Neural progenitor cell (in vitro differentiated cells): ENCODE data around the gene DOCK4.

Experiments used
- EZH2 ChIP-seq: fragments of 200-600 bp; sonication (generic); IDR thresholded peaks from 2 replicates; pipeline ENCODE4 v1.6.1; 2017; ENCODE audit warnings: antibody characterized with exemption, mild to moderate bottlenecking, moderate library complexity
- EZH2phosphoT487 ChIP-seq: fragments of 200-600 bp; sonication (generic); IDR thresholded peaks from 2 replicates; pipeline ENCODE4 v1.6.1; 2017; ENCODE audit warnings: antibody characterized with exemption
- TF ChIP-seq, protein P1 (sequence below): fragments of 200-600 bp; sonication (generic); IDR thresholded peaks from 2 replicates; pipeline ENCODE4 v1.5.1; 2017; ENCODE audit warnings: antibody characterized with exemption, mild to moderate bottlenecking

DNA sequence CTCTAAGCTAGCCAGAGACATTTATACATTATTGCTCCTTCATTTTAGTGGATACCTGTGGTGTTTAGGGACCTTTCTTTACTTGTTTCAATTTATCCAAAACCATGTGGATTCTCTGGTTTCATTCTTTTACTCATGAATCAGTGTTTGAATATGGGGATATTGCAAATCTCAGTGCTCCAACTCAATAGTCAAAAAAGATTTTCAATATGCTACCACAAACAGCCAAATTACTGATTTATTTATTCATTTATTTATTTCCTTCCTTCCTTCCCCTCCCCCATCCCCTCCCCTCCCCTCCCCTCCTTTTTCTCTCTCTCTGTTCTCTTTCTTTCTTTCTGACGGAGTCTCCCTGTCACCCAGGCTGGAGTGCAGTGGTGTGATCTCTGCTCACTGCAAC is 390.8 kb downstream of the DOCK4 start:
- TF ChIP-seq, protein P1, sequence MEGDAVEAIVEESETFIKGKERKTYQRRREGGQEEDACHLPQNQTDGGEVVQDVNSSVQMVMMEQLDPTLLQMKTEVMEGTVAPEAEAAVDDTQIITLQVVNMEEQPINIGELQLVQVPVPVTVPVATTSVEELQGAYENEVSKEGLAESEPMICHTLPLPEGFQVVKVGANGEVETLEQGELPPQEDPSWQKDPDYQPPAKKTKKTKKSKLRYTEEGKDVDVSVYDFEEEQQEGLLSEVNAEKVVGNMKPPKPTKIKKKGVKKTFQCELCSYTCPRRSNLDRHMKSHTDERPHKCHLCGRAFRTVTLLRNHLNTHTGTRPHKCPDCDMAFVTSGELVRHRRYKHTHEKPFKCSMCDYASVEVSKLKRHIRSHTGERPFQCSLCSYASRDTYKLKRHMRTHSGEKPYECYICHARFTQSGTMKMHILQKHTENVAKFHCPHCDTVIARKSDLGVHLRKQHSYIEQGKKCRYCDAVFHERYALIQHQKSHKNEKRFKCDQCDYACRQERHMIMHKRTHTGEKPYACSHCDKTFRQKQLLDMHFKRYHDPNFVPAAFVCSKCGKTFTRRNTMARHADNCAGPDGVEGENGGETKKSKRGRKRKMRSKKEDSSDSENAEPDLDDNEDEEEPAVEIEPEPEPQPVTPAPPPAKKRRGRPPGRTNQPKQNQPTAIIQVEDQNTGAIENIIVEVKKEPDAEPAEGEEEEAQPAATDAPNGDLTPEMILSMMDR = no peak
- TF ChIP-seq EZH2 = no peak
- TF ChIP-seq EZH2phosphoT487 = no peak
